Upper lobe of left lung (tissue), 6 donors: Measurements from ENCODE around the gene COBLL1. TPM values are rescaled to one million over a fixed set of nuclear protein-coding genes. Genes with fewer than 3 reads are reported as not detected.
A peak's percentile ranks its signal among the peaks of the same experiment; 100 is the strongest.

Experiments
- ATAC-seq, 2 donors: fragments of 200-7000 bp; cut with Tn5 transposase; one replicate each; pipeline ENCODE4 v1.9.1; 2022; ENCODE audit warnings: mild to moderate bottlenecking in 2 of 2, moderate library complexity in 2 of 2; ENCODE audit not compliant: low FRiP score in 2 of 2
- DNase-seq, 2 donors: peaks; one replicate each; pipeline ENCODE4 v3.0.0-alpha.2; 2019 to 2020
- H3K27ac ChIP-seq, 4 donors: fragments of 200-600 bp; sonication (generic); one replicate each; pipeline ENCODE4 v1.5.1; 2016 to 2019
- H3K27me3 ChIP-seq, 4 donors: fragments of 200-600 bp; sonication (generic); one replicate each; pipeline ENCODE4 v1.5.1; 2017 to 2019
- H3K36me3 ChIP-seq, 4 donors: fragments of 200-600 bp; sonication (generic); one replicate each; pipeline ENCODE4 v1.5.1; 2016 to 2019
- H3K4me1 ChIP-seq, 4 donors: fragments of 200-600 bp; sonication (generic); one replicate each; pipeline ENCODE4 v1.5.1; 2018 to 2019
- H3K4me3 ChIP-seq, 4 donors: fragments of 200-600 bp; sonication (generic); one replicate each; pipeline ENCODE4 v1.5.1; 2017 to 2019; ENCODE audit warnings: mild to moderate bottlenecking in 2 of 4, moderate library complexity in 1 of 4
- H3K9me3 ChIP-seq, 4 donors: fragments of 200-600 bp; sonication (generic); one replicate each; pipeline ENCODE4 v1.5.1; 2018 to 2019
- EP300 ChIP-seq, 4 donors: sonication (generic); formaldehyde crosslinking; IDR thresholded peaks; one replicate each; pipeline ENCODE4 v1.5.1; 2017; ENCODE audit warnings: antibody characterized with exemption in 4 of 4, control low read depth in 2 of 4
- POLR2A ChIP-seq, 4 donors: fragments of 450-650 bp; IDR thresholded peaks; one replicate each; pipeline ENCODE4 v1.5.1; 2016 to 2017; ENCODE audit warnings: antibody characterized with exemption in 4 of 4, mild to moderate bottlenecking in 2 of 4
- POLR2AphosphoS5 ChIP-seq, 2 donors: sonication (generic); formaldehyde crosslinking; IDR thresholded peaks; one replicate each; pipeline ENCODE4 v1.5.1; 2017; ENCODE audit warnings: antibody characterized with exemption in 2 of 2
- WGBS, 2 donors: methylation state at CpG; one replicate each; pipeline ENCODE4 v1.1.5; 2017 to 2018; 5-methylcytosine and 5-hydroxymethylcytosine counted together
- total RNA-seq, 6 donors: library from RNA; depleted of rRNA in 4 of 6; stranded (reverse); fragments of >200 nt in 4 of 6; gene quantifications; one replicate each; pipeline versions ENCODE4 v1.1.0 to v1.2.1, GENCODE V29; 2016 to 2021
- TF ChIP-seq, protein P1 (sequence below), 6 experiments: fragments of 450-650 bp in 4 of 6; fragments of 200-600 bp in 2 of 6; sonication (generic) in 2 of 6; IDR thresholded peaks; one replicate each; pipeline ENCODE4 v1.5.1; 2016 to 2019; ENCODE audit warnings: antibody characterized with exemption in 6 of 6
- donor health status: DM: no; HTN: no; CAD: no; lungs with moderate emphysema.
- donor health status: DM: no; HTN: yes; CAD: no; lungs with severe emphysema.

Gene COBLL1
- total RNA-seq, 6 donors from 2014 or later, result 64.3 to 128 (median 90.1) TPM

- no peak overlapping the region for H3K4me3 ChIP-seq
- no peaks in the 10 kb centered on the region for H3K36me3 ChIP-seq
- DNase-seq (no peak), ATAC-seq (no peak)
- H3K27ac ChIP-seq, result peak overlapping the region in 2 of 4 donors; percentile 63 to 67
- no peaks in the 10 kb centered on the region for H3K27me3 ChIP-seq
- H3K9me3 ChIP-seq, result no peaks in the 10 kb centered on the region
- peaks cover 31 to 48% (median 40%) of the 10 kb centered on the region in 4 donors for H3K4me1 ChIP-seq
- 21 to 40% methylated on average over 1 of the region's 1 CpG for WGBS, 2 donors
- TF ChIP-seq EP300 (IDR thresholded peaks at IDR 0.05), result no peak
Observed at GRCh38 chr2:164781394-164781793, 60.2 kb downstream of the COBLL1 start.

DNA sequence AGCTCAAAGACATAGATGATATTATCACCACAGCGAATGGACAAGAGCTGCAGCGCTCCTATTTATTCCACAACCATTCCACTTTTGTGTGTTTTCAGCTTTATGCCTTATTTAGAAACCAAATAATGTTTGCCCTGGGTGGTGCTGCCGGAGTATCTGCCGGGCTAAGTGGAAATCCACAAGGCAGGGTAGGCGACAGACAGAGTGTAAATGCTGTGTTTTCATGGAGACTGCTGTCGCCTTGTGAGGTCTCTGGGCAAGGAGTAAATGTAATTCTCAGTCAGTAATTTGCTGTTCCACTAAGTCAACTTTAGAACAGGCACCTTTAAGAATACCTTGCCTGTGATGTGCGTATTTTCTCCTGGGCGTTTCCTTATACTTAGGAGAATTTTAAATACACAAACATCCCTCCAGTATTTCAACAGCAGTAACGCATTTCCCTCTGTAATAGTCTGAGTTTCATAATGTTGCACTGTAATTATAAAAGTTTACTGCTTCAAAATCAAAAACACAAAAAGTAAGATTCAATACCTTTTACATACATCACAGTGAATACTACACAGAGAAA is 60.9 kb downstream of the COBLL1 start:
- no peak for DNase-seq
- TF ChIP-seq EP300 (IDR thresholded peaks at IDR 0.05), result no peak
- no peak for TF ChIP-seq POLR2A (IDR thresholded peaks at IDR 0.05)
- TF ChIP-seq, protein P1, sequence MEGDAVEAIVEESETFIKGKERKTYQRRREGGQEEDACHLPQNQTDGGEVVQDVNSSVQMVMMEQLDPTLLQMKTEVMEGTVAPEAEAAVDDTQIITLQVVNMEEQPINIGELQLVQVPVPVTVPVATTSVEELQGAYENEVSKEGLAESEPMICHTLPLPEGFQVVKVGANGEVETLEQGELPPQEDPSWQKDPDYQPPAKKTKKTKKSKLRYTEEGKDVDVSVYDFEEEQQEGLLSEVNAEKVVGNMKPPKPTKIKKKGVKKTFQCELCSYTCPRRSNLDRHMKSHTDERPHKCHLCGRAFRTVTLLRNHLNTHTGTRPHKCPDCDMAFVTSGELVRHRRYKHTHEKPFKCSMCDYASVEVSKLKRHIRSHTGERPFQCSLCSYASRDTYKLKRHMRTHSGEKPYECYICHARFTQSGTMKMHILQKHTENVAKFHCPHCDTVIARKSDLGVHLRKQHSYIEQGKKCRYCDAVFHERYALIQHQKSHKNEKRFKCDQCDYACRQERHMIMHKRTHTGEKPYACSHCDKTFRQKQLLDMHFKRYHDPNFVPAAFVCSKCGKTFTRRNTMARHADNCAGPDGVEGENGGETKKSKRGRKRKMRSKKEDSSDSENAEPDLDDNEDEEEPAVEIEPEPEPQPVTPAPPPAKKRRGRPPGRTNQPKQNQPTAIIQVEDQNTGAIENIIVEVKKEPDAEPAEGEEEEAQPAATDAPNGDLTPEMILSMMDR (IDR thresholded peaks at IDR 0.05), result no peak
- TF ChIP-seq POLR2AphosphoS5 (IDR thresholded peaks at IDR 0.05), result no peak
- WGBS, 2 donors, result 66 to 69% methylated on average over 9 of the region's 9 CpGs
- Histone ChIP-seq H3K27me3 (no peaks in the 10 kb centered on the region), H3K4me1 (peaks cover 26 to 42% (median 37%) of the 10 kb centered on the region in 4 donors), H3K36me3 (no peaks in the 10 kb centered on the region), H3K4me3 (no peak overlapping the region), H3K27ac (peak overlapping the region in 3 of 4 donors; percentile 36 to 67 (median 36)), H3K9me3 (no peaks in the 10 kb centered on the region)
- no peak for ATAC-seq

GRCh38 chr2:164779383-164780057 is 62.1 kb downstream of the COBLL1 start:
- no peaks in the 10 kb centered on the region for H3K36me3 ChIP-seq
- peak overlapping the region in 3 of 4 donors; percentile 28 to 67 (median 45) for H3K27ac ChIP-seq
- H3K9me3 ChIP-seq, result no peaks in the 10 kb centered on the region
- peak in 1 of 2 donors; percentile 18 for TF ChIP-seq POLR2AphosphoS5 (IDR thresholded peaks at IDR 0.05)
- TF ChIP-seq, protein P1 (IDR thresholded peaks at IDR 0.05), result no peak
- peaks cover 19 to 40% (median 27%) of the 10 kb centered on the region in 4 donors for H3K4me1 ChIP-seq
- H3K27me3 ChIP-seq, result no peaks in the 10 kb centered on the region
- WGBS, 2 donors, result 76 to 86% methylated on average over 7 of the region's 7 CpGs
- H3K4me3 ChIP-seq, result no peak overlapping the region
- DNase-seq (no peak), ATAC-seq (no peak)

DNA sequence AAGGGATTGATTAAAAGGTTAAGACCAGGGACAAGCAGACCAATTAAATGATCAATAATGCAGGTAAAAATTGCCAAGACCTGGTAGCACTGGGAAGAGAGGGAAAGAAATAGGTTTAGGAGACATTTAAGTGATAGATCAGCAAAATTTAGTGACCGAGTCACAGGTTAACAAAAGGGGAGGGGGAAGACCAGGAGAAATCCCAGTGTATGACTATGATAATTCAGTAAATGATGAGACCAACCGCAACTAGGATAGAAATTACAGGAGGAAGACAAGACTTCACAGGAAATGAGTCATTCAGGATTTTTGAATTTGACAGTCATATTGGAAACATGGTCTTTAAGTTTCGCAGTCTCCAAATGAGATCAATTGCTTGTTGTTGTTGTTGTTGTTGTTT is 62.9 kb downstream of the COBLL1 start:
- Histone ChIP-seq H3K9me3 (no peaks in the 10 kb centered on the region), H3K36me3 (no peaks in the 10 kb centered on the region), H3K4me3 (no peak overlapping the region), H3K4me1 (peaks cover 19 to 35% (median 24%) of the 10 kb centered on the region in 4 donors), H3K27me3 (no peaks in the 10 kb centered on the region), H3K27ac (peak overlapping the region in 2 of 4 donors; percentile 45 to 67)
- DNase-seq (no peak), ATAC-seq (no peak)
- 71 to 82% methylated on average over 3 of the region's 3 CpGs for WGBS, 2 donors
- no peak for TF ChIP-seq POLR2AphosphoS5 (IDR thresholded peaks at IDR 0.05)
- no peak for TF ChIP-seq POLR2A (IDR thresholded peaks at IDR 0.05)
- no peak for TF ChIP-seq EP300 (IDR thresholded peaks at IDR 0.05)
- TF ChIP-seq, protein P1 (IDR thresholded peaks at IDR 0.05), result no peak

DNA sequence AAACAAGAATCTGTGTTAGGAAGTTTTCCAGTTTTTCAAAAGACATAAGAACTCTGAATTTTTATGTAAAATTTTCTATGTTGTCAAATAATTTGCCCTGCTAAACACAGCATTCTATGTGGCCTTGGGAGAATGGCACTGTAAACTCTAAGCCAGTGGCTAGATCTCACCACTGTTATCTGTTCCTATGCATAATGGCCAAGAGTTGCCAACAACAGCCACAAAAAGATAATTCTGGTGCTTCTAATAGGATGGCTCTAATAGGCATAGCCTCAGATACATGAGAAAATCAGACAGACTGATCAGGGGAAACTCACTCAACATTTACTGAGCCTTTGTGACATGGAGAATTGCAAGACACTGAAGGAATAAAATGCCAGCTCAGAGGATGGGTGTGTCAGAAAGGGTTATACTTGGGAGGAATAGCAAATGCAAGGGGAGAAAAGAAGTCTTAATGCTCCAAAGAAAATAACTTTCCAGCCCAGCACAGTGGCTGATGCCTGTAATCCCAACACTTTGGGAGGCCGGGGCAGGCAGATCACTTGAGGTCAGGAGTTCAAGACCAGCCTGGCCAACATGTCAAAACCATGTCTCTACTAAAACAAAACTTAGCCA is 63.7 kb downstream of the COBLL1 start:
- no peaks in the 10 kb centered on the region for H3K27me3 ChIP-seq
- H3K4me3 ChIP-seq, result no peak overlapping the region
- no peaks in the 10 kb centered on the region for H3K9me3 ChIP-seq
- H3K36me3 ChIP-seq, result no peaks in the 10 kb centered on the region
- ATAC-seq (no peak), DNase-seq (no peak)
- peaks cover 13 to 30% (median 20%) of the 10 kb centered on the region in 4 donors for H3K4me1 ChIP-seq
- no peak overlapping the region for H3K27ac ChIP-seq
- TF ChIP-seq POLR2A (IDR thresholded peaks at IDR 0.05) (no peak), EP300 (IDR thresholded peaks at IDR 0.05) (no peak), POLR2AphosphoS5 (IDR thresholded peaks at IDR 0.05) (no peak)
- TF ChIP-seq, protein P1 (IDR thresholded peaks at IDR 0.05), result no peak
- WGBS, 2 donors, result 75% methylated on average over 1 of the region's 1 CpG
